HG03108 (cell line): ENCODE measurements around the gene LOXL1.
A peak's percentile ranks its signal among the peaks of the same experiment; 100 is the strongest.
"Not testable (repeated sequence)": the region's sequence is repeated elsewhere in the genome, so short reads cannot be mapped to it uniquely, and the experiment has no call there.

Experiments
- ATAC-seq: cut with Tn5 transposase; IDR thresholded peaks from one replicate; pipeline ENCODE4 v1.9.1; 2021; ENCODE audit warnings: moderate library complexity; ENCODE audit not compliant: unreplicated experiment

Gene LOXL1

DNA sequence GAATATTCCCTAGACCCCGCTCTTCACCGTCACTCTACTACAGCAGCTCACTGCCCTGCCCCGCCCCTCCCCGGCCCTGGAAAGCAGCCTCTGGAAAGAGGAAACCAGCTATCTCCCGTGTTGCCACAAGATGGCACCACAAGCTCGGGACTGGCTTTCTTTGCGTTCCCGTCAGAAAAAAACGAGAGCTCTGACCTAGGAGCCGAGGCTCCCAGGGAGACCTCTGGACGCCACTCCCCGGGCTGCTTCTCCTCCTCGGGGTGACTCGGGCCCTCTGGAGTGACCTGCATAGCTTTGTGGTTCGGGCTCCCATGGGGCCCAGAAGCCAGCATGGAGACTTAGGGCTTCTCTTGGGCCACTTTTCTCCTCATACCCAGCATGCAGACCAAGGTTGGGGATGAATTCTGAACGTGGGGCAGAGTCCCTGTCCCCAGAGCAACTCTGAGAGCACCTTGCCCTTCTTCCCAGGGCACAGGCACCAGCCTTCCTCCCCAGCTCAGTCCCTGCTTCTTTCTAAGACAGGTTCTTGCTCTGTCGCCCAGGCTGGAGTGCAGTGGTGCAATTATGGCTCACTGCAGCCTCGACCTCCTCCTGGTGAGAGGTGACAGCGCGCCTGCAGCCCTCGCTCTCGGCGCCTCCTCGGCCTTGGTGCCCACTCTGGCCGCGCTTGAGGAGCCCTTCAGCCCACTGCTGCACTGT lies 46.9 kb downstream of the LOXL1 start:
- ATAC-seq: no peak

- not testable (repeated sequence) for ATAC-seq
These were observed 47.5 kb downstream of the LOXL1 start for GRCh38 chr15:73973683-73974200.

DNA sequence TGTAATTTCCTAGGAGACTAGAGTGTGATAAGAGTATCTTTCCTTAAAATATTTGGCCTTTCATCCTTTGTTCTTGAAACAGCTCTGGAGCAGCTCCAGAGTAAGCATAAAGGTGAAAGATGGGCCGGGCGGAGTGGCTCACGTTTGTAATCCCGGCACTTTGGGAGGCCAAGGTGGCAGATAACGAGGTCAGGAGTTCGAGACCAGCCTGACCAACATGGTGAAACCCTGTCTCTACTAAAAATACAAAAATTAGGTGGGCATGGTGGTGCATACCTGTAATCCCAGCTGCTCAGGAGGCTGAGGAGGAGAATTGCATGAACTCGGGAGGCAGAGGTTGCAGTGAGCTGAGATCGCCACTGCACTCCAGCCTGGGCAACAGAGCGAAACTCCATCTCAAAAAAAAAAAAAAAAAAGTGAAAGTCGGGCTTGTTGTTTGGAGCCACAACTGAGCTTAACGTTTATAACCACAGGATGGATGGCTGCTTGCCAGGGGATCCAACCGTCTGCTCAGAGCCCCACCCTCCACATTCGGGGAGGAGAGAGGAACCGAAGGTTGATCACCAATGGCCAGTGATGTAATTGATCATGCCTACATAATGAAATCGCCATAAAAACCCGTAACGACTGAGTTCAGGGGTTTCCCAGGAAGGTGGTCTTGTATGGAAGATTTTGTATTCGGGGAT lies 49.3 kb downstream of the LOXL1 start:
- not testable (repeated sequence) for ATAC-seq

DNA sequence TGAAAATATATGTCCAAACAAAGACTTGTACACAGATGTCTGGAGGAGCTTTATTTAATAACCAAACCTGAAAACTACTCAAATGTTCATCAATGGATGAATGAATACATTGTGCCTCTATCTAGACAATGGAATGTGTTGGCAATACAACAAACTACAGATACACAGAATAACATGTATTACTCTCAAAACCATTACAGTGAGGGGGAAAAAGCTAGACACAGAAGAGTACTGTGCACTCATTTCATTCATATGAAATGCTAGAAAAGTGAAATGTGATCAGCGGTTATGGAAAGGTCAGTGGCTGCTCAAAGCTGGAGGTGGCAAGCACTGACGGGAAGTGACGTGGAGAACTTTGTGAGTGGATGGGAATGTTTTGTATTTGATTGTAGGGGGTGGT lies 52.6 kb downstream of the LOXL1 start:
- ATAC-seq: no peak

- ATAC-seq: no peak
These were observed 53.4 kb downstream of the LOXL1 start for GRCh38 chr15:73979636-73980035.

DNA sequence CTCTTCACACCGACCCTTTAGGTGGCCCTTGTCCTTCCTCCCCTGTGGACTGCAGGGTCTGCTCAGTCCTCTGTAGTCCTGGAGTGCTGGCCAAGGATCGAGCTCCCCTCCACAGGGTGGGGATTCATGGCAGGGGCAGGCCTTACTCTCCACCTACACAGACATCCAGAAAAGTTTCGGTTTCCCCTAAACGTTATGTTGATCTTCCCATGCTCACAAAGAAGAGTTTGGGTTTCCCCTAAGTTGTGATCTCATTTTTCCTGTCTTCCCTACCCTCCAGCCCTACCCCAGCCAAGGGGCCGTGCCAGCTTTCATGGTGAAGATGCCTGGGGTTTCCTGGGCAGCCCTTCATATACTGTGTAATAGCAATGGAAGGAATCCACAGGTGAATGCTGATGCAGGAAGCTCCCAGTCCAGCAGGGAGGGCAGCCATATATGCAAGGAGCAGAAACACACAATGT lies 55.5 kb downstream of the LOXL1 start:
- no peak for ATAC-seq

GRCh38 chr15:73982222-73982962 lies 56.1 kb downstream of the LOXL1 start:
- ATAC-seq: peak; percentile 58

DNA sequence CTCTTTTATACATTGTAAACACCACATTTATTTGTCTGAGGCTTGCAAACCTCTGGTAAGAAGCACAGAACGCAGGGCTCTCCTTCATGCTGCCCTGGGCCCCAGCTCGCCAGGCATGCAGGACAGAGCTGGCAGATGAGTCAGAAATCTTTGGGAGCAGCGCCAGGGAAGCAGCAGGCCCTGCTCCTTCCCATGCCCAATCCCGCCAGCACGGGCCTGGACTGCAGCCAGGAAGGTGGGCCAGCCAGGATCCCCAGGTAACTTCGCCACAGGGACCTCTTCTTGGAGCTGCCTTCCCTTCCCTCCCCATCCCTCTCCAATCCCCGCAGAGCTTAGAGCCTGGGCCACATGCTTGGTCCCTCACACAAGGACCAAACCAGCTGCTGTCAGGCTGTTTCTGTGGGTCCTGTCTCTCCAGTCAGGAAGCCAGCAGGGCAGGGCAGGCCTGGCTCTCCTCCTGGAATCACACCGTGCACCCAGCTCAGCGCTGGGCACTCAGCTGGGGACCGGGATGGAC lies 57.0 kb downstream of the LOXL1 start:
- no peak for ATAC-seq

DNA sequence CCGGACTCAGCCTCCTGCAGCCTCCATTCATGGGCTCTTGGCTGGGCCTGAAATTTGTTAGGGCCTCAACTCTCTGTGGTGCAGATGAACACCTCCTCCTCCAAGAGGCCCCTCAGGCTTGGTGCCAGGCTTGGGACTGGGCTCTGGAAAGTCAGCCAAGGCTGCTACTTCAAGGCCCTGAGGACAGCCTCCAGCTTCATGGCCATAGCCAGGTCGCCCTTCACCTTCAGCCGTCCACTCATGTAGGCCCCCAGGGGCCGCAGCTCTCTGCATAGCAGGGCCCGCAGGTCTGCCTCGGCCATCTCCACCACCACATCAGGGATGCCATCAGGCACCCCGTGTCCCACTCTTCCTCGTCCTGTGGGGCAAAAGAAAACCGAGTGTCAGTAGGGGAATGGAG lies 57.5 kb downstream of the LOXL1 start:
- no peak for ATAC-seq

GRCh38 chr15:73984208-73984979 lies 58.1 kb downstream of the LOXL1 start:
- no peak for ATAC-seq

- ATAC-seq: no peak
These were observed 59.0 kb downstream of the LOXL1 start for GRCh38 chr15:73985101-73985873.

DNA sequence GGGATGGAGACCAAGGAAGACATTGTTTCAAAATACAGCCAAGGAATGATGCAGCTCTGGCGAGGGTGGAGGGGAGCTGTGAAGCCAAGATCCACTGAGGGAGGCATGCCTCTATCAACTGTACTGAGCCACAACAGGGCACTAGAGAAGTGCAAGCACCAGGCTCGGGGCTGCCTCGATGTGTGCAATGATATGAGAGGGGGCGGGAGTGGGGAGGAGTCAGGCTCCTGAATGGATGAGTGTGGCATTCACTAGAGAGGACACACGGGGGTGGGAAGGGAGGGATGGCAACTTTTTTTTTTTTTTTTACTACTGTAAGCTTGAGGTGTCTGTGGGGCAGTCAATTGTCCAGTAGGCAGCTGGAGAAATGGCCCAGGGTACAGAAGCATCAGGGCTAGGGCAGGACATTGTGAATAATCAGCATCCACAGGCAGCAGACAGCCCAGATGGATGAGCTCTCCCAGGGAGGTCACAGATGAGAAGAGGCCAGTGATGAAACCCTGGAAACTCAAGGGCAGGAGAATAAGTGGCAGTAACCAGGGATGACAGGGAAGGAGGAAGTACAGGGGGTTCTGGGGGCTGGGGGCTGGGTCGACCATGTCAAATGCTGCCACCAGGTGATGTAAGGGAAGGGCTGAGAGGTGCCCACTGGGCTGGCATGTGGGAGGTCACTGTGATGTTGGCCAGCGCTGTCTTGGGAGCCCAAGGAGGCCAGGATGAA lies 60.0 kb downstream of the LOXL1 start:
- no peak for ATAC-seq

GRCh38 chr15:73986776-73987056 lies 60.5 kb downstream of the LOXL1 start:
- ATAC-seq: no peak

DNA sequence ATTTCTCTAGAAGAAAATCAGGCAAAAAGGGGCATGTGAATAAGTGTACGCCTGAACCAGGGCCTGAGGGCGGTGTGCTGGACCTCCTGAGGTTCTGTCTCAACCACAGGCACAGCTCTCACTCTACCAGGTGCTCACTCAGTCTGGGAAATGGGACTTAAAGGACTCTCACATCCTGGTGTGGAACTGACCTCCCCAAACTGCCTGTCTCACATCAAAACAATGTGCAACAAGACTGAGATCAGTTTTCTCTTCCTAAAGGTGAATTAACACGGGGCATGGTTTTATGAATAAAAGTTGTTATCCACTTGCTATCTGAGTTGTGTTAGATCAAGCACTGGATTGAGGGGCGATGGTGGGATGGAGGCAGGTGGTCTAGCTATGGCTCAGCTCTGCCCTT lies 61.0 kb downstream of the LOXL1 start:
- ATAC-seq: no peak

GRCh38 chr15:73987681-73988444 lies 61.6 kb downstream of the LOXL1 start:
- no peak for ATAC-seq

- ATAC-seq: no peak
These were observed 62.2 kb downstream of the LOXL1 start for GRCh38 chr15:73988445-73988969.

DNA sequence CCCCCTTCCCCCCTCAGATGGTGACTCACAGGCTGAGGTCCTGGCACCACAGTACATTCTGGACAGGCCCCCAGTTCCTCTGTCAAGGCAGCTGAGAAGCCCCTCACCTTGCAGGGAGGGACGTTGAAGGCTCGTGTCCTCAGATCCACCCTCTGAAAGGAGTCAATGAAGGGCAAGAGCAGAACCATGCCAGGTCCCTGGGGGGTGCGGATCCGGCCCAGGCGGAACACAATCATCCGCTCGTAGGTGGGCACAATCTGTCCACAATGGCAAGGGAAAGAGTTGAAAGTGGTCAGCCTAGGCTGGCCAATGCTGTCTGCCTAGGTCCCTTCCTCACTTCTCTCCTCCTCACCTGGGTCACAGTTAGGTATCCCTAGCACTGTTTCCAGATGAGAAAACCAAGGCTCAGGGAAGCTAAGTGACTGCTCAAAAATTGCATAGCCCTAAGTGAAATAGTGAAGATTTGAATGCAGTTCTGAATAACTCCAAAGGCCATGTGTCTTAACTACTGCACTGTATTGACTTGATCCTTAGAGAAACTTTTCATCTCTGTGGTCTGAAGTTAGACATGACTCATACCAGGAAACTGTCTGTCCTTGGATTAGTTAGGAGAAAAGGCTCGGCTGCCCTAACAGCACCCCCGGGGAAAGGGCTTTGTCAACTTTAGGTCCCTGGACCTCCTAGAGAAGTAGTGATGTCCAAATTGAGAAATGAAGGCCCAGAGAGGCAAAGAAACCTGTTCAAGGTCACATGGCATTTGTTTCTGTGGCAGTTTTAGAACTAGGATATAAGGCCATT lies 62.9 kb downstream of the LOXL1 start:
- no peak for ATAC-seq
